Measurements from ENCODE around the gene RBKS. TPM values are rescaled to one million over a fixed set of nuclear protein-coding genes. Genes with fewer than 3 reads are reported as not detected.

Gene RBKS
- total and polyA plus RNA-seq, 2 of the 8 experiments (the other 6 are each of a cell fraction or from before 2014, with no cell fraction given), result 1.1 to 1.5 TPM

GRCh38 chr2:27906074-27906473, 15.9 kb upstream of the RBKS start:
- Histone ChIP-seq H3K18ac (ENCODE audit: extremely low read depth, low read length) (no peak overlapping the region), H2AK5ac (ENCODE audit: low read depth, low read length) (no peak overlapping the region), H4K5ac (ENCODE audit: insufficient read length, low read depth, low read length) (no peak overlapping the region), H2BK20ac (ENCODE audit: low read length) (no peak overlapping the region), H3K27ac (ENCODE audit: low read depth, low read length) (no peak overlapping the region), H2BK12ac (ENCODE audit: low read depth, low read length) (no peak overlapping the region), H3K4me2 (ENCODE audit: insufficient read depth in 1 of 2, low read depth in 2 of 2, low read length in 2 of 2) (no peak overlapping the region), H4K91ac (replicated peaks; ENCODE audit: insufficient read length, low read length) (no peak overlapping the region), H3K4me3 (ENCODE audit: extremely low read depth in 1 of 4, insufficient read depth in 2 of 4, low read depth in 3 of 4, low read length in 4 of 4) (no peak overlapping the region), H3K23ac (ENCODE audit: insufficient read length) (no peak overlapping the region), H3K27me3 (replicated peaks in 1 of 4; ENCODE audit: control insufficient read depth in 3 of 4, extremely low read depth in 1 of 4, insufficient read depth in 3 of 4, low read length in 3 of 4) (no peaks in the 10 kb centered on the region), H3K9me3 (ENCODE audit: insufficient read depth in 2 of 2, low read depth in 1 of 2, low read length in 1 of 2) (no peaks in the 10 kb centered on the region), H2AFZ (ENCODE audit: low read length) (no peak overlapping the region), H4K8ac (ENCODE audit: extremely low read depth, insufficient read depth, low read length) (no peak overlapping the region), H3K36me3 (ENCODE audit: control insufficient read depth in 2 of 4, insufficient read depth in 4 of 4, low read length in 3 of 4) (no peaks in the 10 kb centered on the region), H2BK120ac (replicated peaks; ENCODE audit: low read depth, low read length) (no peak overlapping the region), H2BK5ac (ENCODE audit: low read depth, low read length) (no peak overlapping the region), H3K14ac (ENCODE audit: insufficient read length) (no peak overlapping the region), H3K9ac (replicated peaks in 1 of 4; ENCODE audit: extremely low read depth in 1 of 4, low read depth in 3 of 4, low read length in 3 of 4) (no peak overlapping the region), H3K79me2 (ENCODE audit: control insufficient read depth in 1 of 2, insufficient read depth in 2 of 2, low read length in 2 of 2) (no peaks in the 10 kb centered on the region), H3K4me1 (replicated peaks in 1 of 4; ENCODE audit: control insufficient read depth in 3 of 4, insufficient read depth in 4 of 4, low read length in 3 of 4) (no peaks in the 10 kb centered on the region), H4K20me1 (replicated peaks in 1 of 2; ENCODE audit: control insufficient read depth in 1 of 2, insufficient read depth in 2 of 2, low read length in 2 of 2) (no peaks in the 10 kb centered on the region), H3K4ac (replicated peaks; ENCODE audit: insufficient read length, low read depth, low read length) (no peak overlapping the region), H3K23me2 (ENCODE audit: low read depth, low read length) (no peaks in the 10 kb centered on the region), H3K56ac (replicated peaks; ENCODE audit: insufficient read length, low read depth, low read length) (no peak overlapping the region), H3K79me1 (ENCODE audit: low read depth, low read length) (no peaks in the 10 kb centered on the region), H2BK15ac (ENCODE audit: low read length) (no peak overlapping the region)
- WGBS, 2 experiments (ENCODE audit: extremely low coverage in 1 of 2, insufficient coverage in 1 of 2, insufficient read length in 1 of 2, insufficient replicate concordance in 2 of 2, low coverage in 1 of 2, low lambda C conversion rate in 2 of 2, missing lambda C conversion rate in 1 of 2), result 85% methylated on average over 1 of the region's 1 CpG; no CpG with 5 or more reads in 1 of the 2 experiments
- no peak for DNase-seq (ENCODE audit: low read depth in 1 of 2, low spot score in 2 of 2)
- CTCF ChIA-PET (ENCODE audit: partially characterized antibody), result interaction anchor here (0.6 kb wide), 1 partner anchor 307 kb away, joined by 5 read pairs; no protein-coding TSS in a partner anchor
- POLR2A ChIA-PET (ENCODE audit: partially characterized antibody), result no interaction called here
- FAIRE-seq, result no peak
- TF ChIP-seq EGR1 (IDR thresholded peaks at IDR 0.05; ENCODE audit: borderline replicate concordance, low read depth, low read length) (no peak), CEBPB (IDR thresholded peaks at IDR 0.05; ENCODE audit: low read depth, low read length) (no peak), FOSL1 (IDR thresholded peaks at IDR 0.05; ENCODE audit: insufficient read depth, low read depth, low read length) (no peak), NRF1 (IDR thresholded peaks at IDR 0.05; ENCODE audit: low read depth, low read length) (no peak), SIX5 (IDR thresholded peaks at IDR 0.05; ENCODE audit: low read depth, low read length) (no peak), MAFK (IDR thresholded peaks at IDR 0.05; ENCODE audit: low read depth, low read length) (no peak), ATF2 (IDR thresholded peaks at IDR 0.05; ENCODE audit: low read length) (no peak), E2F6 (IDR thresholded peaks at IDR 0.05) (no peak), RBBP5 (IDR thresholded peaks at IDR 0.05; ENCODE audit: borderline replicate concordance, low read depth, low read length) (no peak), POLR2A (IDR thresholded peaks at IDR 0.05; ENCODE audit: control extremely low read depth in 1 of 2, low read depth in 2 of 2, low read length in 2 of 2) (no peak), RXRA (IDR thresholded peaks at IDR 0.05; ENCODE audit: insufficient read depth, low read depth, low read length) (no peak), SUZ12 (IDR thresholded peaks at IDR 0.05; ENCODE audit: low read length) (no peak), SP1 (IDR thresholded peaks at IDR 0.05; ENCODE audit: low read depth, low read length) (no peak), KDM1A (IDR thresholded peaks at IDR 0.05; ENCODE audit: borderline replicate concordance, low read length) (no peak)

Measured in H1 (cell line).